Right ventricle myocardium superior (tissue), 1 donor: Measurements from ENCODE around the gene HBZ. TPM values are rescaled to one million over a fixed set of nuclear protein-coding genes. Genes with fewer than 3 reads are reported as not detected.
A peak's percentile ranks its signal among the peaks of the same experiment; 100 is the strongest.
"Not testable (repeated sequence)": the region's sequence is repeated elsewhere in the genome, so short reads cannot be mapped to it uniquely, and the experiment has no call there.

ENCODE experiments used
- ATAC-seq: fragments of 200-7000 bp; cut with Tn5 transposase; one replicate; pipeline ENCODE4 v1.9.1; 2020; ENCODE audit warnings: mild to moderate bottlenecking; ENCODE audit not compliant: poor library complexity
- DNase-seq: peaks from one replicate; pipeline ENCODE4 v3.0.0-alpha.2; 2020
- intact Hi-C: fragments of 100-400 bp; cut with DNase I; formaldehyde crosslinking; loops from one replicate; pipeline ENCODE4 v1.11.2; 2022
- long read RNA-seq: library from polyadenylated mRNA; unstranded; transcript quantifications from one replicate; pipeline ENCODE4 v2.0.0, GENCODE V29; 2021
- total RNA-seq: library from RNA; stranded (reverse); fragmentation: NEBNext Ultra II Directional; extraction: Animal tissue kit (Norgen Biotek cat#: 25700); gene quantifications from one replicate; pipeline ENCODE4 v1.2.1, GENCODE V29; 2021
- donor health status: DM: no; HTN: yes; CAD: no; lungs with severe emphysema.

HBZ gene
- total RNA-seq: not detected
- long read RNA-seq: 0 reads

- intact Hi-C loops: no loop called here
- DNase-seq (no peak), ATAC-seq (peak; percentile 25)
Observed at GRCh38 chr16:152141-153128, at the start of gene HBZ. Gene HBZ (plus strand): TSS chr16:152644. CDS start chr16:152910, 266 bp downstream.

- no peak for DNase-seq
- intact Hi-C loops: no loop called here
- ATAC-seq: no peak
Observed at GRCh38 chr16:104355-104754, 48.1 kb upstream of the HBZ start.

- no peak for ATAC-seq
- no peak for DNase-seq
- intact Hi-C loops: loop anchor here (5.0 kb wide), 1 partner anchor 257 kb away; no protein-coding TSS in a partner anchor
Observed at GRCh38 chr16:104928-105327, 47.5 kb upstream of the HBZ start.

GRCh38 chr16:105521-105920, 46.9 kb upstream of the HBZ start:
- DNase-seq (no peak), ATAC-seq (no peak)
- intact Hi-C loops: loop anchor here (5.0 kb wide), 1 partner anchor 257 kb away; no protein-coding TSS in a partner anchor

- ATAC-seq (peak; percentile 64), DNase-seq (no peak)
- intact Hi-C loops: loop anchor here (5.0 kb wide), 1 partner anchor 256 kb away; no protein-coding TSS in a partner anchor
Observed at GRCh38 chr16:106623-107324, 45.7 kb upstream of the HBZ start.

- ATAC-seq: no peak
- DNase-seq: no peak
- intact Hi-C loops: no loop called here
Observed at GRCh38 chr16:112153-112840, 40.1 kb upstream of the HBZ start.

GRCh38 chr16:114327-114726, 38.1 kb upstream of the HBZ start:
- DNase-seq (no peak), ATAC-seq (no peak)
- intact Hi-C loops: no loop called here

- ATAC-seq: no peak
- intact Hi-C loops: no loop called here
- DNase-seq: no peak
Observed at GRCh38 chr16:116015-116414, 36.4 kb upstream of the HBZ start.

GRCh38 chr16:117379-118365, 34.8 kb upstream of the HBZ start:
- DNase-seq (peak; percentile 66), ATAC-seq (peak; percentile 70)
- intact Hi-C loops: no loop called here

GRCh38 chr16:118857-119256, 33.6 kb upstream of the HBZ start:
- ATAC-seq: no peak
- intact Hi-C loops: no loop called here
- no peak for DNase-seq

- no peak for ATAC-seq
- intact Hi-C loops: no loop called here
- DNase-seq: no peak
Observed at GRCh38 chr16:119295-119694, 33.1 kb upstream of the HBZ start.

- intact Hi-C loops: no loop called here
- DNase-seq: no peak
Observed at GRCh38 chr16:119835-120491, 32.5 kb upstream of the HBZ start.

GRCh38 chr16:120756-121155, 31.7 kb upstream of the HBZ start:
- DNase-seq (no peak), ATAC-seq (no peak)
- intact Hi-C loops: no loop called here

More at GRCh38 chr16:119835-120491, 32.5 kb upstream of the HBZ start:
- no peak for ATAC-seq

- no peak for DNase-seq
- intact Hi-C loops: no loop called here
- ATAC-seq: no peak
Observed at GRCh38 chr16:122361-122760, 30.1 kb upstream of the HBZ start.

GRCh38 chr16:123558-124350, 28.7 kb upstream of the HBZ start:
- DNase-seq, ATAC-seq, intact Hi-C loops: not testable (repeated sequence)

- ATAC-seq (no peak), DNase-seq (no peak)
- intact Hi-C loops: no loop called here
Observed at GRCh38 chr16:125011-125410, 27.4 kb upstream of the HBZ start.

GRCh38 chr16:129075-129474, 23.4 kb upstream of the HBZ start:
- DNase-seq (no peak), ATAC-seq (no peak)
- intact Hi-C loops: no loop called here
